SK-N-MC (cell line): ENCODE data around the gene NCOR1.
"Not testable (repeated sequence)": the region's sequence is repeated elsewhere in the genome, so short reads cannot be mapped to it uniquely, and the experiment has no call there.

Experiments
- DNase-seq: peaks from one replicate; pipeline ENCODE4 v3.0.0-alpha.2; 2011; ENCODE audit warnings: low read depth, low spot score
- H3K27ac ChIP-seq: fragments of 200-600 bp; sonication (generic); 2 replicates; pipeline ENCODE4 v1.5.1; 2016; ENCODE audit warnings: mixed run types
- H3K36me3 ChIP-seq: fragments of 200-600 bp; sonication (generic); 2 replicates; pipeline ENCODE4 v1.6.1; 2017; ENCODE audit warnings: antibody characterized with exemption, low read length, mixed read lengths; ENCODE audit not compliant: insufficient read depth
- H3K4me3 ChIP-seq: fragments of 200-600 bp; sonication (generic); 2 replicates; pipeline ENCODE4 v1.5.1; 2016
- H3K9ac ChIP-seq: fragments of 200-600 bp; sonication (generic); 2 replicates; pipeline ENCODE4 v1.8.0; 2017; ENCODE audit warnings: mixed run types, mixed read lengths; ENCODE audit not compliant: insufficient read length
- H3K9me3 ChIP-seq: fragments of 200-600 bp; sonication (generic); 2 replicates; pipeline ENCODE4 v1.6.1; 2017; ENCODE audit warnings: low read depth, mild to moderate bottlenecking, antibody characterized with exemption, low read length, moderate library complexity, mixed read lengths
- EZH2 ChIP-seq: fragments of 200-600 bp; sonication (generic); IDR thresholded peaks from one replicate; pipeline ENCODE4 v1.6.1; 2017; ENCODE audit warnings: antibody characterized with exemption
- FOXP2 ChIP-seq: optimal IDR thresholded peaks from 2 replicates; pipeline ENCODE3; 2011; ENCODE audit warnings: mild to moderate bottlenecking, moderate library complexity; ENCODE audit not compliant: insufficient read depth; ENCODE audit errors: extremely low read length, control extremely low read depth
- POLR2AphosphoS5 ChIP-seq: IDR thresholded peaks from 2 replicates; pipeline ENCODE4 v1.6.1; 2012; ENCODE audit warnings: mild to moderate bottlenecking, low read depth, low read length, borderline replicate concordance

NCOR1 gene

DNA sequence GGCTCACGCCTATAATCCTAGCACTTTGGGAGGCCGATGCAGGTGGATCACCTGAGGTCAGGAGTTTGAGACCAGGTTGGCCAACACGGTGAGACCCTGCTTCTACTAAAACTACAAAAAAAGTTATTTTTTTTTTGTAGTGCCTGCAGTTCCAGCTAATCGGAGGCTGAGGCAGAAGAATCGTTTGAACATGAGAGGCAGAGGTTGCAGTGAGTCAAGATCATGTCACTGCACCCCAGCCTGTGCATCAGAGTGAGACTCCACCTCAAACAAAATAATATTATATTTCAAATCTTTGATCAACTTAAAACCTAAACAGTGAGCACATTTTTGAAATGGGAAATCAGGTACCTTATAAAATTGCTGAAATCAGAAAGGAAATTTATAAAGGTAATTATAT, 36.5 kb downstream of the NCOR1 start:
- TF ChIP-seq FOXP2 (no peak), EZH2 (no peak), POLR2AphosphoS5 (no peak)
- DNase-seq = no peak
- Histone ChIP-seq H3K27ac (no peak overlapping the region), H3K4me3 (no peak overlapping the region), H3K36me3 (peaks cover 23% of the 10 kb centered on the region), H3K9me3 (no peaks in the 10 kb centered on the region), H3K9ac (no peak overlapping the region)

DNA sequence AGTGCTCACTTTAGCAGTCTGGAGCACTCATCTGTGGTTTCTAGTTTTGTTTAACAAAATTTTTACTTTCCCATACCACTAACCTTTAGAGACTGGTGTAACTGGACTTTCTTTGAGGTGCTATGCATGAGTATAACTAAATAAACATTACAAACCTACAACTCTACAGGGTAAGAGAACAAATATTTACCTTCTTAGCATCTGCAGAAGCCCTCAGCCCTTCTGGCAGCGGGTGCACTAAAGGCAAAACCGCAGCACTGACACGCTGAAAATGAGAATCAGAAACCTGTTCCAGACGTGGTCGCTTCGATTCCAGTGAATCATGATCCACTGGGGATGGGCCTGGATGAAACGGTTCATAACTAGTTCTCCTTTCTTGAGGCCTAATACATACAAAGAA, 43.7 kb downstream of the NCOR1 start:
- TF ChIP-seq EZH2 (no peak), FOXP2 (no peak), POLR2AphosphoS5 (no peak)
- DNase-seq = no peak
- Histone ChIP-seq H3K9me3 (no peaks in the 10 kb centered on the region), H3K9ac (peak overlapping the region; percentile 10), H3K27ac (peak overlapping the region; percentile 54; the same call in 1 of the 2 replicates), H3K36me3 (peaks cover 16% of the 10 kb centered on the region), H3K4me3 (no peak overlapping the region)

DNA sequence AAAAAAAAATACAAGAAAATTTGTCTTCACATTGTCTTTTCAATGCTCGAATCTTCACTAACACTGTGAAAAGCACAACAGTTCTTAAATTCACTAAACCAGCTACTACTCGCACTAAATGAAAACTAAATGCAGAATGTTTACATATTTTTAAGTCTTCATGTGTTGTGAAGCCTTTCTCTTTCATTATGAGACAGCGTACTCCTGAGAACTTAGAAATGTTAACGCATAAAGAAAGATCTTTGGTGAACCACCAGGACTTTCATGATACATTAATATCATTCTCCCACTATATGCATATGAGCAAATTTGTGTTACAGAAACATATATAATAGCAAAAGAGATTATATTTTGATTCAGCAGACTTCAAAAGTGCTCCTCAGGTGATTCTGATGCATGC, 48.6 kb downstream of the NCOR1 start:
- not testable (repeated sequence) for H3K27ac ChIP-seq, H3K36me3 ChIP-seq, DNase-seq, H3K9me3 ChIP-seq, H3K4me3 ChIP-seq, H3K9ac ChIP-seq

DNA sequence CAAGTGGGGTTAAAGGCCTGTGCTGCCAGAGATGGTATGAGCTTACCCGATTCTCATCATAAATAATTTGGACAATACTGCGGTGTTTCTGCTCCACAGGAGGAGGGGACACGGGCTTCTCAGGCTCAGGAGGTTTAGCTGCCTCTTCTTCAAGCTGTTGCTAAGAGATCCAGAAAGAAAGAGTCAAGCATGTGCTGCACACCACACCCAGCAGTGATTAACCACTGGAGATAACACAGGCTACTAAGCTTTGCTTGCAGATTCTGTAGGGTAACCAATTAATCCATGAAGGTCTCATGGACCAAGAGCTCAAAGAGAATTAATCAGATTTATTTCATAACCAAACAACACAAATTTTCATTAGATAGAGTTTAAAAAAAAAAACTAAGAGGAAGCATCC, 56.6 kb downstream of the NCOR1 start:
- Histone ChIP-seq H3K27ac (no peak overlapping the region), H3K36me3 (peaks cover 19% of the 10 kb centered on the region), H3K9me3 (no peaks in the 10 kb centered on the region), H3K9ac (no peak overlapping the region), H3K4me3 (no peak overlapping the region)
- TF ChIP-seq EZH2 = no peak
- no peak for TF ChIP-seq FOXP2
- TF ChIP-seq POLR2AphosphoS5 = no peak
- no peak for DNase-seq

DNA sequence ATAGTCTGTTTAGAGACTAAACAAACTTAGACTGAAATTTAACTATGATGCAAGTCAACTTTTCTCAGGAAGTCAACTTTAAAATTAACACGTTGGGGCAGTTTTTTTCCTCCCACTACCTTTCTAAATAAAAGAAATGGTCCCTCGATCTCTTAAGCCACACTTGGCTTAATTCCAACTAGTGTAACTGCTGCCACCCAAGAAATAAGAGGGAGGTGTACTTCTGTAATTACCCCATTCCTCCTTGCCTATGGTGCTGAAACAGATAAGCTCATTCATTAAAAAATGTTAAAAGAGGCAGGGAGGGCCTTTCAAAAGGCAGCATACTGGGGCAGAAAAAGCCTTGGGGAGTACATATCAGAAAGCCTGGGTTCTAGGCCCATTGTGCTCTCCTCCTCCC, 59.8 kb downstream of the NCOR1 start:
- DNase-seq = no peak
- Histone ChIP-seq H3K9me3 (no peaks in the 10 kb centered on the region), H3K36me3 (peaks cover 32% of the 10 kb centered on the region), H3K4me3 (no peak overlapping the region), H3K9ac (no peak overlapping the region), H3K27ac (no peak overlapping the region)
- TF ChIP-seq POLR2AphosphoS5 (no peak), FOXP2 (no peak), EZH2 (no peak)

DNA sequence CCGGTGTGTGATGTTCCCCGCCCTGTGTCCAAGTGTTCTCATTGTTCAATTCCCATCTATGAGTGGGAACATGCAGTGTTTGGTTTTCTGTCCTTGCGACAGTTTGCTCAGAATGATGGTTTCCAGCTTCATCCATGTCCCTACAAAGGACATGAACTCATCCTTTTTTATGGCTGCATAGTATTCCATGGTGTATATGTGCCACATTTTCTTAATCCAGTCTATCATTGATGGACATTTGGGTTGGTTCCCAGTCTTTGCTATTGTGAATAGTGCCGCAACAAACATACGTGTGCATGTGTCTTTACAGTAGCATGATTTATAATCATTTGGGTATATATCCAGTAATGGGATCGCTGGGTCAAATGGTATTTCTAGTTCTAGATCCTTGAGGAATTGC, 63.0 kb downstream of the NCOR1 start:
- H3K27ac ChIP-seq, DNase-seq, H3K9me3 ChIP-seq, H3K9ac ChIP-seq, H3K4me3 ChIP-seq: not testable (repeated sequence)
- peaks cover 37% of the 10 kb centered on the region for H3K36me3 ChIP-seq

DNA sequence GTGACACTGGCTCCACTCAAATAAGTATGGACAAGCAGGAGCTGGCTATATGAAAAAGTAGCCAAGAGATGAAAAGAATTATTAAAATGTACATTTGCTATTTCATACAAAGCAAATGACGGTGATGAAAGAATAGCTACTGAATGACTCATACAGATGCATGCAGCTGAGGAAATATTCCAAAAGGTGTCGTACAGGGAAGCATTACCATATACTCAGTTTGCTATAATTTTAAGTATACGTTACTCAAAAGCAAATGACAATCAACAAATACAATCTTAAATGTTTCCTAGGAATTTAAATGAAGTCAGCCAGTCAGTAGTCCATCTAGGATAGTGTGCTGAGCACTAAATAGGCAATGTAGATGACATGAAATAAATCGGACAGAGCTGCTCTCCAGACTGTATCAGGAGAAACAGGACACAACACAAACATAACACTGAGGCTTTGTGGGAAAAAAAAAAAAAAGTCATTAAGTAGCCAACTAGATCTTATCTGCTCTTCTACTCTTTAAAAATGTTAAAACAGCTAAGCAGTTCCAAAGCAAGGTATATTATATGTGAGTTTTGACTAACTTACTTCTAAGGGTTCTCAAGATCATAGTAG, 65.0 kb downstream of the NCOR1 start:
- Histone ChIP-seq H3K36me3 (peaks cover 33% of the 10 kb centered on the region), H3K9me3 (no peaks in the 10 kb centered on the region), H3K4me3 (no peak overlapping the region), H3K9ac (no peak overlapping the region), H3K27ac (no peak overlapping the region)
- DNase-seq = no peak
- no peak for TF ChIP-seq EZH2
- no peak for TF ChIP-seq POLR2AphosphoS5
- no peak for TF ChIP-seq FOXP2

DNA sequence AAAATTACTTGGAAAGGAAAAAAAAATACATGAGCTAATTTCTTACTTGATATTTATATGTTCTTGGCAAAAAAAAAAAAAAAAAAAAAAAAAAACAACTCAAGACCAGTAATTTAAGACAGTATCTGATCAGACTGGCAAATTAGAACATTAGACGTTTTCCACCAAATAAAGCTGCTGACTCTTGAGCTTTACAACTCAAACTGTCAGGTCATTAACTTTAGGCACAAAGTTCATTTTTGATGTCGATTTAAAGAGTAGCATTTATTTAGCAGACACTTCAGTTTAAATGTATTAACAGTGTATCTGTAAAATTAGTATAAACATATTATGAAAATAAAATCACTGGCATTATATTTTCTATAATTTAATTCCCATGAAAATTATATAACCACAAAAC, 66.7 kb downstream of the NCOR1 start:
- H3K9me3 ChIP-seq = no peaks in the 10 kb centered on the region
- DNase-seq = no peak
- H3K36me3 ChIP-seq = peaks cover 25% of the 10 kb centered on the region
- no peak for TF ChIP-seq POLR2AphosphoS5
- no peak for TF ChIP-seq EZH2
- no peak for TF ChIP-seq FOXP2
- no peak overlapping the region for H3K27ac ChIP-seq
- no peak overlapping the region for H3K9ac ChIP-seq
- H3K4me3 ChIP-seq = no peak overlapping the region

DNA sequence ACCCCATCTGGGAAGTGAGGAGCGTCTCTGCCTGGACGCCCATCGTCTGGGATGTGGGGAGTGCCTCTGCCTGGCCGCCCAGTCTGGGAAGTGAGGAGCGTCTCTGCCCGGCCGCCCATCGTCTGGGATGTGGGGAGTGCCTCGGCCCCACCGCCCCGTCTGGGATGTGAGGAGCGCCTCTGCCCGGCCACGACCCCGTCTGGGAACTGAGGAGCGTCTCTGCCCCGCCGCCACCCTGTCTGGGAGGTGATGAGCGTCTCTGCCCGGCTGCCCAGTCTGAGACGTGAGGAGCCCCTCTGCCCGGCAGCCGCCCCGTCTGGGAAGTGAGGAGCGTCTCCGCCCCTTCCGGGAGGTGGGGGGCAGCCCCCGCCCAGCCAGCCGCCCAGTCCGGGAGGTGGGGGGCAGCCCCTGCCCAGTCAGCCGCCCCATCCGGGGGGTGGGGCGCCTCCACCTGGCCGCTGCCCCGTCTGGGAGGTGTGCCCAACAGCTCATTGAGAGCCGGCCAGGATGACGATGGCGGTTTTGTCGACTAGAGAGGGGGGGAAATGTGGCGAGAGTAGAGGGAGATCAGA, 69.9 kb downstream of the NCOR1 start:
- peaks cover 22% of the 10 kb centered on the region for H3K36me3 ChIP-seq
- not testable (repeated sequence) for H3K9ac ChIP-seq, H3K4me3 ChIP-seq, H3K9me3 ChIP-seq, DNase-seq, H3K27ac ChIP-seq
